NCI-H146 treated with DMSO at 0.1 percent for 48 hours (cell line): Measurements from ENCODE around the gene EEFSEC.
A peak's percentile ranks its signal among the peaks of the same experiment; 100 is the strongest.

ENCODE experiments used
- DNase-seq: peaks from one replicate; lab custom pipeline; 2025; ENCODE audit not compliant: unreplicated experiment; lab: John Stamatoyannopoulos, UW

EEFSEC gene, protein sequence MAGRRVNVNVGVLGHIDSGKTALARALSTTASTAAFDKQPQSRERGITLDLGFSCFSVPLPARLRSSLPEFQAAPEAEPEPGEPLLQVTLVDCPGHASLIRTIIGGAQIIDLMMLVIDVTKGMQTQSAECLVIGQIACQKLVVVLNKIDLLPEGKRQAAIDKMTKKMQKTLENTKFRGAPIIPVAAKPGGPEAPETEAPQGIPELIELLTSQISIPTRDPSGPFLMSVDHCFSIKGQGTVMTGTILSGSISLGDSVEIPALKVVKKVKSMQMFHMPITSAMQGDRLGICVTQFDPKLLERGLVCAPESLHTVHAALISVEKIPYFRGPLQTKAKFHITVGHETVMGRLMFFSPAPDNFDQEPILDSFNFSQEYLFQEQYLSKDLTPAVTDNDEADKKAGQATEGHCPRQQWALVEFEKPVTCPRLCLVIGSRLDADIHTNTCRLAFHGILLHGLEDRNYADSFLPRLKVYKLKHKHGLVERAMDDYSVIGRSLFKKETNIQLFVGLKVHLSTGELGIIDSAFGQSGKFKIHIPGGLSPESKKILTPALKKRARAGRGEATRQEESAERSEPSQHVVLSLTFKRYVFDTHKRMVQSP

DNA sequence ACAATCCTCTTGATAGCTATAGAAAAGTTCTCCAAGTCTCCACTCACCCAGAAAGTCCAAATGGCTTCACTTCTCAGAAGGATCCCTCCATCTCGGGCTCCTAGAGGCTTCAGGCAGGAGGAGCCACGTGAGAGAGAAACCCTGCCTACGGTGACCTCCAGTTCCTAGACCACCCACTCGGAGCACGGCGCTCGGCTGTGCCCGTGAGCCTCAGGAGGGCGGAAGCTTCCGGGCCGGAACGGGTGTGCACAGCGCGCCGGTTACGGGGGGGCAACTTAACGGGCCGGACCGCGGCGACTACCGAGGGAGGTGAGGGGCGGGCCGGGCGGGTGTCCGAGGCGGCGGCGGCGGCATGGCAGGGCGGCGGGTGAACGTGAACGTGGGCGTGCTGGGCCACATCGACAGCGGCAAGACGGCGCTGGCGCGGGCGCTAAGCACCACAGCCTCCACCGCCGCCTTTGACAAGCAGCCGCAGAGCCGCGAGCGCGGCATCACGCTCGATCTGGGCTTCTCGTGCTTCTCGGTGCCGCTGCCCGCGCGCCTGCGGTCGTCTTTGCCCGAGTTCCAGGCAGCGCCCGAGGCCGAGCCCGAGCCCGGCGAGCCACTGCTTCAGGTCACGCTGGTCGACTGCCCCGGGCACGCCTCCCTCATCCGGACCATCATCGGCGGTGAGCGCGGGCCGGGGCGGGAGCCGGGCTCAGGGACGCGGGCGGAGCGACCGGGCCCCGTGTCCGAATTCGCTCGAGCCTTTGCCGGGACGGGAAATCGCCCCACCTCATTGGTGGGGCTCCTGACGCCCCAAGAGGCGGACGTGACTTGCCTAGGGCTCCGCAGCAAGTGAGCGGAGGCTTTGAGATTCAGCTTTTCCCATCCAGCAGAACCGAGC lies at the start of gene EEFSEC:
TSS of gene EEFSEC (plus strand) at position 326 of the 886 bp plus-strand sequence. CDS start at position 353, 27 bp downstream.
- DNase-seq: peak; percentile 93

DNA sequence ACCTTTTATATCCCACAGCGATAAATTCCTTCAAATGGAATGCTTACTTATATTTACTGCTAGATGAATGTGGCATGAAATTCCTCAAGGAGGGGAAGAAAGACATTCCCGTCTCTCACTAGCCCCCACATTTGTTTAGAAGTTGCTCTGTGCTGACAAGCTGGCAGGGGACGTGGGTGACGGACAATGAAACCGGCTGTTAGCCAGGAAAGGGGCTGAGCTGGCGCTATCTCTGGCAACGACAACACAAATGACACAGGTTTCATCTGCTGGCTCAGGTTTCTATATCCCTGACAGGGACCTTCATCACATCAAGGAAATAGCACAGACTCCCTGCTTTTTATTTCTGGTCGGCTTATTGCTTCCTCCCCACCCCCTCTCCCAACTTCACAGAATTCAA lies 45.4 kb upstream of the EEFSEC start:
- no peak for DNase-seq

- DNase-seq: no peak
Observed at GRCh38 chr3:128111147-128111546, 42.1 kb upstream of the EEFSEC start.

DNA sequence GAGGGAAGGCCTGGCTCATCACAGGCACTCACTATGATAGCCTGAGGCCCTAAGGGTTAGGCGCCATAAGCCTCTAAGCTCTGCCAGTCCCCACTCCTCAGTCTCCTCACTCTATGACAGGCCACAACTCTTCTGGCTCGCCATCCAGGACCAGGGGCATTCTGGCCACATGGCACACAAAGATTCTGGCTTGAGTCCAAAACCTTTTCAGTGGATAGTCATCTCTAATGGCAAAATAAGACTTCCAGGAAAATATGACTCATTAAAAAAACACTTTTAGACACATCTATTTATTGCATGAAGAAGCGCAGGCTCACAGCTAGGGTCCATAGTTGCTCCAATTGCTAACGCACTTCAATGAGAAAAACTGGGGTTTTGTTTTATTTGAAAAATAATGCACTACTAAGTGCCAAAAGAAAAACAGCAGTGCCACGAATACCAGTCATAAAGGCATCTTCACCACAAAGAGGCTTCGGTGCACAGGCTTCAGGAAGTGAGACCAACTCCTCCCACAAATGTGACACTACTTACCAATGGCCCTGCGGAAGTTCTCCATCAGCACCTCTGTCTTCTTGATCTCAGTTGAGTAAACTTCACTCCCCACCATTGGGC lies 40.8 kb upstream of the EEFSEC start:
- no peak for DNase-seq

- DNase-seq: no peak
Observed at GRCh38 chr3:128113817-128114794, 39.2 kb upstream of the EEFSEC start.

- DNase-seq: no peak
Observed at GRCh38 chr3:128122013-128122412, 31.3 kb upstream of the EEFSEC start.

GRCh38 chr3:128123156-128123537 lies 30.1 kb upstream of the EEFSEC start:
- no peak for DNase-seq

DNA sequence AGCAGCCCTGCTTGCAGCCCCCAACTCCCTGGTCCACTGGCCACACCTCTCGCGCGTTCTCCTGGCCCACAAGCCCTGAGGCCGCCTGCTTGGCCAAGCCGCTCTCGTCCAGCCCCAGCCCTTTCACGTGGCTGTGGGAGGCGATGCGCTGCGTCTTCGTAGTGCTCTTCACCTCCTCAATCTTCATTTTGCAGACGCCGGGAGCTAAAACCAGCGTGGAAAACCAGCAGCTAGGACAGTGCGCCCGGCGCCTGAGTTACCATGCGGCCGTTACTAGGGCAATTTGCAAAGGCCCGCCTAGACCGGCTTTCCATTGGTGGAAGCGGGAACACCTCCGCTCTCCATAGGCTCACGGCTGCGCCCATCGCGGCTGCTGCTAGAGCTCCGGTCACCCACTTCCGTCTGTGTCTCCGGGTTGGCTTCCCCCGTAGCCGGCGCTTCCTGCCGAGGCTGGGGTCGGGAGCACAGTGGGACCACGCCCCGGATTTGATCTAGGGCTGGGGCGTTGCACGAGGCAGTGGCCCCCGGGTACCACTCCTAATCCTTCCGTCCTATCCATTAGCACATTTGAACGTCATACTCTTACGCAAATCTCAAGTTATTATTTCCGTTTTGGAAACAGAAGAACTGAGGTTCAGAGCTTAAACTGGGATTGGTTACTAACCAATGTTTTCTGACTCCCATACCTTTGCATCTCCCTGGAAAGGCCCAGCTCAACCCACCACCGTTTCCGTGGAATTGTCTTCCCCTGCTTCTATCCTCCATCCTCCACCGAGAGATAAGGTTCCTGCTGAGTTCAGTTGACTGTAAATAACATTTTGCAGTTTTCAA lies 29.5 kb upstream of the EEFSEC start, which contains the start of gene RUVBL1:
TSS of gene RUVBL1 (minus strand) at position 275 of the 831 bp plus-strand sequence. CDS start at position 187, 88 bp downstream.
- peak; percentile 100 for DNase-seq

- DNase-seq: no peak
Observed at GRCh38 chr3:128127236-128127635, 26.0 kb upstream of the EEFSEC start.

DNA sequence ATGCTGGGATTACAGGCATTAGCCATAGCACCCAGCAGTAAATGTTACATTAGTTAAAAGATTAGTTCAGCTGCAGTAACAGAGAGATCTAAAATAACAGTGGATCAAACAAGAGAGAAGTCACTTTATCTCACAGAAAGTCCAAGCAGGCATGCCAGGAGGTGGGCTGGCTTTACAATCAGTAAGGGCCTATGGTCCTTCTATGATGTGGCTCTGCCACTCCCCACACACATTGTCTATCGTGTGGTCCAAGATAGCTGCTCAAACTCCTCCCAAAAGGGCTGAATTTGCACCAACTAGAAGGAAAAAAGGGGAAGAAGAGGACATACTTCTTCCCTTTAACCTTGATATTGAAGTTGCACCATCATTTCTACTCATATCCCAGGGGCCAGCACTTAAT lies 25.0 kb upstream of the EEFSEC start:
- DNase-seq: no peak

- no peak for DNase-seq
Observed at GRCh38 chr3:128131897-128132646, 21.2 kb upstream of the EEFSEC start.

DNA sequence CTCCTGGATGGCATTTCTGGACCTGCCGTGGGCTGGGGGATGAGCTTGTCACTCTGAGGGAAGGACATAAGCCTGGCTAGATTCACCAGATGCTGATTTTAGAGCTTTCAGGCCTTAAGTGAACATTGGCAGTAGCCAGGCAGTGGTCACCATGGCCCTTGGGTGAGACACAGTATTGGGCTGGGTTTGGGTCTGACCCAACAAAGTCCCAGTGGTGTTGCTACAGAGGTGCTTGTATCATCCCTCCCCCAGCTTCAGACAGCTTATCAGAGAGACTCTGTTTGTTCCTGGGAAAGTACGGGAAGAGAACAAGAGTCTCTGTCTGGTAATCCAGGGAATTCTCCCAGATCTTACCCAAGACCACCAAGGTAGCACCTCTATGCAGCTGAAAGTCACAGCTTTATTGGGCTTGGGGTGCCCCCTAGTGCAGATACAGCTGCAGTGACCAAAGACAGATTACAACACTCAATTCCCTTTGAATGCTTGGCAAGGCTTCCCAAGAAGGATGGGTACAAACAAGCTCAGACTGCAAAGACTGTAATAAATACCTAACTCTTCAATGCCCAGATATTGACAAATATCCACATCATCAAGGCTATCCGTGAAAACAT lies 19.9 kb upstream of the EEFSEC start:
- DNase-seq: peak; percentile 62

GRCh38 chr3:128143496-128143895 lies 9.8 kb upstream of the EEFSEC start:
- no peak for DNase-seq

GRCh38 chr3:128144512-128145187 lies 8.6 kb upstream of the EEFSEC start:
- peak; percentile 55 for DNase-seq

- no peak for DNase-seq
Observed at GRCh38 chr3:128145279-128145678, 8.0 kb upstream of the EEFSEC start.

- DNase-seq: no peak
Observed at GRCh38 chr3:128146201-128146600, 7.1 kb upstream of the EEFSEC start.

DNA sequence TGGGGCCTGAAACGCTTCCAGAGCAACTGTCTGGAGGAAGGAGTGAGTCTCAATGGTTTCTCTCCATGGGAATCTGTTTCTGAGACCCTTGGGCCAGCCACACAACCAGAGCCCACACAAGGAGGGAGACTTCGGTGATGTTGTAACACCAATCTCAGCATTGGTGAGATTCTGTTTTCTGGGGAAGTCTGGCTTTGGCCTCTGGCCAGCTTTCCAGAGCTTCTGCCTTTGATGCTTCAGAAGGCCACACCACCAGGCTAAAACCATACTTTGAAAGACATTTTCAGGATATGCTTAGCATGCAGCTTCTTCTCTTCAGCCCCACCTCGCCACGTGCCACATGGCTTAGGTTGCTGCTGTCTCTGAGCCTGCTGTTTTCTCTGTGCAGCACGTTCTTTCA lies 3.6 kb upstream of the EEFSEC start:
- no peak for DNase-seq
